ENCODE data around the gene CHRNA10. TPM values are rescaled to one million over a fixed set of nuclear protein-coding genes. Genes with fewer than 3 reads are reported as not detected.

Gene CHRNA10
- total RNA-seq (2021; ENCODE audit: unreplicated experiment) (3.0 TPM), Bru-seq, nascent RNA (percentile 56 among the genes with signal in this experiment), BruChase-seq, experiment 1, labeled RNA remaining after a 6-hour chase (percentile 75 among the genes with signal in this experiment), BruChase-seq, experiment 2, labeled RNA remaining after a 2-hour chase (percentile 75 among the genes with signal in this experiment)
- 0.55 and 1.1 TPM in 2 replicates for polyA plus RNA-seq (2012)
- long read RNA-seq = 0 reads

GRCh38 chr11:3671334-3672254 is at the start of gene CHRNA10:
Gene CHRNA10 (minus strand): TSS chr11:3671384. CDS start chr11:3671312, 72 bp downstream.
- H3K27me3 ChIP-seq (ENCODE audit: insufficient read depth, low read length) = no peaks in the 10 kb centered on the region
- H3K27ac ChIP-seq (ENCODE audit: low read depth, low read length) = no peak within 1 kb of the TSS
- H3K9me3 ChIP-seq (ENCODE audit: control insufficient read depth in 1 of 2, insufficient read depth in 1 of 2, low read depth in 1 of 2, low read length in 2 of 2) = no peaks in the 10 kb centered on the region
- DNase-seq (ENCODE audit: low read depth, low spot score) (no peak), ATAC-seq (no peak)
- no peaks in the 10 kb centered on the region; a peak in 1 of 4 replicates for H3K4me1 ChIP-seq (ENCODE audit: control insufficient read depth in 1 of 2, insufficient read depth in 2 of 2, low read length in 2 of 2)
- H3K9me2 ChIP-seq (ENCODE audit: insufficient read depth) = no peaks in the 10 kb centered on the region
- H3K4me2 ChIP-seq (ENCODE audit: low read length) = no peak within 1 kb of the TSS
- intact Hi-C loops (cut with micrococcal nuclease) = no loop called here
- peaks cover 35 to 40% of the 10 kb centered on the region in 2 experiments for H3K36me3 ChIP-seq (ENCODE audit: control insufficient read depth in 1 of 2, insufficient read depth in 2 of 2, low read length in 2 of 2)
- no TSS peak for BruUV-seq (replicated peaks)
- no peak for TF ChIP-seq RAD21 (IDR thresholded peaks at IDR 0.05; ENCODE audit: low read depth)
- no peak for TF ChIP-seq POLR2AphosphoS5 (IDR thresholded peaks at IDR 0.05; ENCODE audit: low read depth, low read length)
- TF ChIP-seq REST (IDR thresholded peaks at IDR 0.05; ENCODE audit: low read depth) = no peak
- no peak for TF ChIP-seq MAX (IDR thresholded peaks at IDR 0.05)
- TF ChIP-seq SP1 (IDR thresholded peaks at IDR 0.05; ENCODE audit: low read depth) = no peak
- TF ChIP-seq ELF1 (IDR thresholded peaks at IDR 0.05; ENCODE audit: borderline replicate concordance, low read depth) = no peak
- TF ChIP-seq ZNF274 (IDR thresholded peaks at IDR 0.05; ENCODE audit: low read depth, low read length) = no peak
- no peak for TF ChIP-seq POLR2A (IDR thresholded peaks at IDR 0.05; ENCODE audit: borderline replicate concordance, extremely low read depth, insufficient read depth, insufficient read length)
- no peak for TF ChIP-seq CBX3 (IDR thresholded peaks at IDR 0.05; ENCODE audit: low read depth)
- no peak for TF ChIP-seq CTCF (IDR thresholded peaks at IDR 0.05 in 2 of 3, conservative IDR thresholded peaks at IDR 0.05 in 1 of 3; ENCODE audit: borderline replicate concordance in 1 of 3, insufficient read depth in 1 of 3, low read depth in 2 of 3, low read length in 2 of 3)
- TF ChIP-seq EGR1 (IDR thresholded peaks at IDR 0.05; ENCODE audit: low read depth) = no peak
- no peaks in the 10 kb centered on the region for H4K20me1 ChIP-seq (ENCODE audit: insufficient read depth)
- no peak within 1 kb of the TSS for H2AFZ ChIP-seq (ENCODE audit: low read depth, low read length, poor library complexity, severe bottlenecking)
- ChIA-PET RAD21 (ENCODE audit: low non-redundant PET in 1 of 2, low total read pairs in 2 of 2, uncharacterized antibody in 2 of 2, unreplicated experiment in 2 of 2) (no interaction called here), CTCF (no interaction called here), POLR2A (no interaction called here)
- H3K9ac ChIP-seq (ENCODE audit: low read length) = no peak within 1 kb of the TSS
- H3K79me2 ChIP-seq (ENCODE audit: insufficient read depth, low read length) = no peaks in the 10 kb centered on the region
- no peak within 1 kb of the TSS for H3K4me3 ChIP-seq (replicated peaks in 1 of 2; ENCODE audit: low read depth in 1 of 2, low read length in 2 of 2)

All from HCT116 (cell line).